GM21390 (cell line): ENCODE measurements around the gene STK4.

Experiments used
- ATAC-seq: cut with Tn5 transposase; IDR thresholded peaks from one replicate; pipeline ENCODE4 v1.9.1; 2021; ENCODE audit not compliant: unreplicated experiment

STK4 gene

GRCh38 chr20:45080867-45081624 is 114.7 kb downstream of the STK4 start:
- ATAC-seq: no peak

GRCh38 chr20:45082468-45082867 is 116.2 kb downstream of the STK4 start:
- ATAC-seq: no peak

GRCh38 chr20:45083127-45083526 is 116.8 kb downstream of the STK4 start:
- no peak for ATAC-seq

GRCh38 chr20:45085289-45085688 is 119.0 kb downstream of the STK4 start:
- ATAC-seq: no peak

- no peak for ATAC-seq
Measured at GRCh38 chr20:45085867-45086266, 119.6 kb downstream of the STK4 start.

GRCh38 chr20:45087097-45087790 is 120.9 kb downstream of the STK4 start:
- no peak for ATAC-seq

- no peak for ATAC-seq
Measured at GRCh38 chr20:45087814-45088213, 121.5 kb downstream of the STK4 start.

GRCh38 chr20:45088247-45088646 is 121.9 kb downstream of the STK4 start:
- no peak for ATAC-seq

GRCh38 chr20:45090481-45090880 is 124.2 kb downstream of the STK4 start:
- no peak for ATAC-seq

GRCh38 chr20:45091366-45091765 is 125.1 kb downstream of the STK4 start:
- no peak for ATAC-seq

- ATAC-seq: no peak
Measured at GRCh38 chr20:45092898-45093297, 126.6 kb downstream of the STK4 start.

GRCh38 chr20:45094201-45094600 is 127.9 kb downstream of the STK4 start:
- ATAC-seq: no peak

GRCh38 chr20:45094864-45095574 is 128.7 kb downstream of the STK4 start:
- ATAC-seq: no peak

- ATAC-seq: no peak
Measured at GRCh38 chr20:45095805-45096238, 129.5 kb downstream of the STK4 start.

- no peak for ATAC-seq
Measured at GRCh38 chr20:45096781-45097180, 130.5 kb downstream of the STK4 start.

- ATAC-seq: no peak
Measured at GRCh38 chr20:45097485-45098102, 131.3 kb downstream of the STK4 start.

- no peak for ATAC-seq
Measured at GRCh38 chr20:45098103-45098773, 131.9 kb downstream of the STK4 start.

GRCh38 chr20:45100563-45101245 is 134.4 kb downstream of the STK4 start, which contains the start of gene KCNS1:
Gene KCNS1, minus strand, starts transcription at chr20:45101127. Its CDS starts 1,891 bp downstream, at chr20:45099236.
- ATAC-seq: no peak

GRCh38 chr20:45101333-45101850 is 135.1 kb downstream of the STK4 start:
- no peak for ATAC-seq

- no peak for ATAC-seq
Measured at GRCh38 chr20:45103072-45103471, 136.8 kb downstream of the STK4 start.
